Activated CD4-positive, CD25-positive, alpha-beta regulatory T cell (primary cell): Measurements from ENCODE around the gene CSRNP3.

Source experiments
- DNase-seq, 4 experiments: peaks; one replicate each; lab custom pipeline; 2025; lab: John Stamatoyannopoulos, UW

Gene CSRNP3

DNA sequence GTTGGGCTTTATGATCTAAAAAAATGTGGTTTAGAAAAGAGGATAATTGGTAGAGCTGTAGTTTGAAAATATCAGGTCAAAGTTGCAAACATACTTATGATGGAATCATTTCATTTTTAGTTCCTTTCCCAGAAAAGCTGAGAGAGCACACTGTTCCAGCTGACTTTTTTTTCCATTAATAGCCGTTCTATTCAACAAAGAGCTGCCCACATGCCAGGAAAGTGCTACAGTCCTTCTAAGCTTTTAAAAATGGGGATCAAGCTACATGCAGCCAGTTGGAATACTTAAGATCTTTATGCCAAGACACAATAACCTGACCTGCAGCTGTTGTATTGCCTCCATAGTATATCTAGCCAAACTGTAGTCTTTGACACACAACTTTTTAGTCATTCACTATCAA is 213.0 kb downstream of the CSRNP3 start:
- DNase-seq: no peak

DNA sequence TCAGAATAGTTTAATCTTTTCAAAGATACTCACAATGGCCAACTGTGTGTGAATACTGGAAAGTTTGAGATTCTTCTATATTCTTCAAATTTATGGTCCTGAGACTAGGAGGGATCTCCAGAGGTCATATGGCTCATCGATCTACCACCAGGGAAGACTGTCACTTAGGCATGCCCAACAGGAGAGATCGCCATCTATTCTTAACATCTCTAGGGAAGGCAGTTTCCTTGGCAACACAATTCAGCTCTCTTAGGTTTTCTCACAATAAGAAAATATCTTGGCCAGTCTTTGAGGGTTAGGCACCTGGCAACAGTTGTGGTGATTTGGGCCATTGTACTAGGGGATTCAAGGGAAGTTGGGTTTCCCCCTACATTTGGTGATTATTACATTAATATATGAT is 217.3 kb downstream of the CSRNP3 start:
- no peak for DNase-seq

DNA sequence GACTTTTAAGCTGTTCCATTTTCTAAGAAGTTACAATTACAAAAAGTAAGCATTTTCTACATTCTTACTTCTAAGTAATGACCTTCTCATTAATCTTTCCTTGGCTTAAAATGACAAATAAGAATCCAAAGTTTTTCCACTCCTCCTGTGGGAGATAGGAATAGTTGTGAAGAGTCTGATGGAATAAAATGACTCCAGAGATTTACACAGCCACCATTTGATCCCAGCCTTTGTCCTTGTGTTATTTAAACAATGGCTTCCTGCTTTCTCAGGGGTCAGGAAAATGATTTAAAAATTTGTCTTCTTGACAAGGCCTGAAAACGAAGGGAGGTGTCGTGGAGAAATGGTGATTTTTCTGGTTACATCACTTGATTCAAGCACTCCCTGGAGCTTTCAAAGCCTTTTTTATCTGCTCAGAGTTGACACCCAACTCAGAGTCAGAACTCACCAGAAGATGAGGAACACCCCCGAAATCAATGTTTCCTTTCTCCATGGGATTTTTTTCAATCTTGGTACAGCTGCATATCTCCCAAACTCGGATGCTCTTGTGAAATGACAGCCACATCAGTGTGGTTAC is 218.0 kb downstream of the CSRNP3 start:
- no peak for DNase-seq

DNA sequence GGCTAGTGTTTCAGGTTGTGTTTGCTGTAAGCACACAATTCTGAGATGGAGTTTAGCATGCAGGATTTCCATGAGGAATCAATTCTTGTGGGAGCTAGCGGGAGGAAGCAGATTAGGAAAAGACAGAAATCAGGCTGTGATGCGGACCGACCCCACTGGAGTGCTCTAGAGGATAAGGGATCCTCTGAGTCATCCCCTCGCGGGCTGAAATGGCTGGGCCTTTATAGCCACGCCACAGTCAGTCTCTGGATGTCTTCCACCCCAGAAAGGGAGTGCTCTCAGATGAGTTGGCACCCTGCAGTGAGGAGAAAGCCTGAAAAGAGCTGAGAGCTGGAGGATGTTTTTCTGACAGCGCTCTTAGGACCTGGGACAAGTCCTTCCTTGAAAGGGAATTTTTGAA is 222.1 kb downstream of the CSRNP3 start:
- no peak for DNase-seq

DNA sequence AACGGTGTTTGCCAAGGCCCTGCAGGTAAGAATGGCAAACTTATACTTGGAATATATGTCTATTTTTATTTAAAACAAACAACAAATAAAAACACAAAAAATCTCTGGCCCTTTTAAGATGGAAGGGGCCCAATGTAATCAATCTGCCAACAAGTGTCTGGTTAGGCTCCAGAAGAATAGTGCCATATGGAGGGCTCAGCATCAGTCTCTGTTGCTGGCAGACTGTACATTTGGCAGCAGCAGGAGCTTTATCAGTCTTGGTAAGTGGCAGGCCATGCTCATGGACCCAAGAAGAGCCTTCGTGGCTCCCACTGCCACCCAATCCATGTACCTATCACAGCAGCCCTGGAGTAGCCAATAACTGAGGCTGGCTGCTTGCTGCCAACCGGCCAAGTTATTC is 223.4 kb downstream of the CSRNP3 start:
- DNase-seq: no peak

DNA sequence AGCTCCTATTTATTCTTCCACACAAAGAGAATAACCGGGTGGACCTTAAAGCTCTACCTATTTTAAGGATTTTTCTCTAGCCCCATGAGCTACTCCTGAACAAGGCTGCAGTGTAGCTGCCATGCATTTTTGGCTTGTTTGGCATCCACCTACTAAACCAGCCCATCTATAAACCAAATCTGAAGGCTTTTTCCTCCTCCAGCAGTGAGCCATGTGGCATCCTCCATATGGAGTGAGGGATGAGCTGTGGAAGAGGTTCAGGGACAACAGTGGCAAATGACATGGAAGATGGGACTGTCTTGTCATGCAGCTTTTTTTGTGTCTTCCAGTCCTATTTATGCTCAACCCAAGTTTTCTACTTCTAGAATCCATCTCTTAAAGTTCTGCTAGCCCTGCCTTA is 224.3 kb downstream of the CSRNP3 start:
- no peak for DNase-seq

DNA sequence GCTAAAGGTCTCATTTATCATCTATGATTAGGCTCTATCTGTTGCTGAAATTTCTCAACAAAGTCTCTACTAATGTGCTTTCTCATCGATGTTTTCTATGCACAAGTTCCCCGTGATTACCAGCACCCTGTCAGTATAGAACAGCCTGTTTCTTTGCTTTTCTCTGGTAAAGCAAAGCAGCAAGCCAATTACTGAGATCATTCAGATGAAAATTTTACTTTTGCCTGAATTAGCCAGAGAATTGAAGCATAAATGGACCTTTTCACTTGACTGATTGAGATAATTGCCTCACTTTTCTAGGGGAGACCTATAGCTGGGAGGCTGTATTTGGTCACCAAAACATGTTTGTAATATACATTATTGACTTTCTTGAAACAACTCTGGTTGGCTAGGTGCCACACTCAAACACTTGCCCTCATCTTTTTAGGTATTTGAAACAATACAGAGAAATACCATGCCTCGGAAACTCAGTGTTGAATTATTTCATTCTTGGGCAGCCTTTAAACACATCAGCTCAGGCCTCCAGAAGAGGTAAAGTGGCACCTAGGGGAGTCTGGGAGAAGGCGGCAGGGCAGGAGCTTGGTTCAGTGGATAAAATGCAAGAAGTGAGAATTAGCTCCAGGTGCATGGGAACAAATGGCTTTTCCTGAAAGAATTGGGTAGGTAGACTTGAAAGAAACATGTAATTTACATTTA is 228.4 kb downstream of the CSRNP3 start:
- no peak for DNase-seq

DNA sequence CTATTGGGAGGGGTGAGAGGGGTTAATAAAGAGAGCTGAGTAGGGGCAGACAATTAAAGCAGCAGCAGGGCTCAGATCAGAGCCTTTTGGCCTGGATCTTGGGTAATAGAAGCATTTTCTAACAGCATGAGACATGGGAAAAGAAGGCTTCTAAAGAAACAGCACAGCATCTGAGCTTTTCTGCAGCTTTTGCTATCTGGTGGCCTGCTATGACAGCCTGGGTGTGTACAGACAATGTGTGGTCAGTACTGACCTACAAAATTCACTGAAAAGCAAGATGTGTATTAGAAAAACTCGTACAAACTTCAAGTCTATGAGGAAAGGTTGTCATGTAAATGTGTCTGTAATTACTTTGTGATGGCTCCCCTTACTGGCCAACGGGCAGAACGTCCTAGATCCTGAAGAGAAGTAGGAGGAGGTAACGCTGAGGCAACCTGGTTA is 229.0 kb downstream of the CSRNP3 start:
- DNase-seq: no peak

DNA sequence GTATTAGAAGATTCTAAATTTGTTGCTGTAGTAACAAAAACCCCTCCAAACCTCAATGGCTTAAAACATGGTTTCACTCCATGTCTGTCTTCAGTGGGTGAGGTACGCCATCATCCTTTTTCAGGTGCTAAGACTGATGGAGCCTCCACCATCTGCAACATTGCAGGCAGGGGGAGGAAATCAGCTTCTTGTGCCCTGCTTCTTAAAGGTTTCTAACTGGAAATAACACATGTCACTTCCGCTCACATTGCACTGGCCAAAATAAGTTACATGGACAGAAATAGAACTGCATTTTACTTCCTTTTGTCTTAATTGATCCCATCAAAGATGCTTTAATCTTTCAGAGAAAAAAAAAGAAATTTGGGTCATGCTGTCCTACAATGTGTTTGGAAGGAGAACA is 230.4 kb downstream of the CSRNP3 start:
- no peak for DNase-seq

DNA sequence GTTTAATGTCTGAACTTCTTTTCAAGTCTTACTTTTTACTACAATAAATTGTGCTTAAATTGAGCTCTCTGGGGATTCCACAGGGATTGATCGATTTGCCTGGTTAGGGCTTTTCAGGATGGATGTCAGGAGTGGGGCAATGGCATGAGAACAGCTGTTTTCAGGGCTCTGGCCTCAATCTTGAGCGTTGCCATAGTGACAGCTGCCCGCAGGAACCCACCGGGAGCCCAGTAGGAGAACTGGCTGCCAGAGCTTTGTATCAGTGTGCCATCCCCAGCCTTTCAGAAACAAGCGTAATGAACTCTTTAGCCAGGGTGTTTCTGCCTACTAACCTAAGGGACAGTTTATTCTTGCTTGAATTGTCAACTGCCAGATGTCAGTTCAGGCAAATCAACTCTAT is 231.0 kb downstream of the CSRNP3 start:
- DNase-seq: no peak

DNA sequence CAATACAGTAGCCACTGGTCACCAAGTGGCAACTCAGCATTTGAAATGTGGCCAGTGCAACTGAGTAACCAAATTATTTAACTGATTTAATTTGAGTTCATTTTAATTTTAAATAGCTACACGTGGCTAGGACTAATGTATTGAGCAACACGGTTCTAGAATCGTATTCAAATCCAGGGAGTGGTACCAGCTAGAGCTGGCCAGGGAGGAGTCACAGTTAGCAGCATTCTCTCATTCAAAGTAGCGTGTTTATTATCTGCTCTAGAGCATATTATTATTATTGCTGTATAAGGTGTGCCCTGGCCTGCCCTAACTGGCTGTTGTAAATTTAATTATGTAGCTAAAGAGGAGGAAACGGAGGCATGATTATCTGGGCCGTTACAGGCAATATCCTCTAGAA is 231.6 kb downstream of the CSRNP3 start:
- no peak for DNase-seq

DNA sequence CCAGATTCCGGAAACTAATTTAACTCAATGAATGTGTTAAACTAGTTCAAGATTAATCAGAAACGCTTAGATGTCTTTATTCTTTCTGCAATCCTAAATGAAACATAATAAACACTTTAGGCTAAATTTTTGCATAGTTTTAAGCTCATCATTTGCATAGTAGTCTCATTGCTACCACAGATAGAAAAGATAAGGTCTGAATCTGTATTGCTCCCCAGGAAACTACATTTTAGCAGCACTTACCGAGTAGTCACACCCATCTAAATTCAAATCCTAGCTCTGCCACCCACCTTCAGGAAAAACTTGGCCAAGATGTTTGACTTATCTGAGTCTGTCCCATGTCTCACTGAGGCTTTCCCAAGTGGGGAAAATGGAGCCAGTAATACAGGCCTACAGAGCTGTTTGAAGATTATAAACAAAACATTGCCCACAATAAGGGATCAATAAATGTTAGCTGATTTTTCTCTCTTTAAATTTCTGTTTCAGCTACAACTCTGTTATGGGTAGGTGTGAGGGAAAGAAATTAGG is 237.5 kb downstream of the CSRNP3 start:
- no peak for DNase-seq

DNA sequence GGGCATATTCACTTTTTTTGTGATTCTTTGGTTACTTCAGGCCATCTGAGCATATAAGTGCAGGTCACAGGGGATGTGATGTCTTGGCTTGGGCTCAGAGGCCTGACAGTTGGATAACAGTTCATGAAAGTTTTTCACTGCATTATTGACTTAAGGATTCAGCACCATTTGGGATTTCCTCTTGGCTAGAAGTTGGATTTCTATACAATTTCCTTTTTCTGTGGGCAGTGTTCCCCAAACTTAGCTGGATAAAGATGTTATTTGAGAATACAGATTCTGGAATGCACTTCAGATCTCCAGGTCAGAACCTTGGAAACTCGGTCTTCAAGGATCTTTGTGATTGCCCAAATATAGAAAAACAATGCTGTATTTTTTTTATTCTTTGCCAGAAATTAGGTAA is 246.6 kb downstream of the CSRNP3 start:
- DNase-seq: no peak

DNA sequence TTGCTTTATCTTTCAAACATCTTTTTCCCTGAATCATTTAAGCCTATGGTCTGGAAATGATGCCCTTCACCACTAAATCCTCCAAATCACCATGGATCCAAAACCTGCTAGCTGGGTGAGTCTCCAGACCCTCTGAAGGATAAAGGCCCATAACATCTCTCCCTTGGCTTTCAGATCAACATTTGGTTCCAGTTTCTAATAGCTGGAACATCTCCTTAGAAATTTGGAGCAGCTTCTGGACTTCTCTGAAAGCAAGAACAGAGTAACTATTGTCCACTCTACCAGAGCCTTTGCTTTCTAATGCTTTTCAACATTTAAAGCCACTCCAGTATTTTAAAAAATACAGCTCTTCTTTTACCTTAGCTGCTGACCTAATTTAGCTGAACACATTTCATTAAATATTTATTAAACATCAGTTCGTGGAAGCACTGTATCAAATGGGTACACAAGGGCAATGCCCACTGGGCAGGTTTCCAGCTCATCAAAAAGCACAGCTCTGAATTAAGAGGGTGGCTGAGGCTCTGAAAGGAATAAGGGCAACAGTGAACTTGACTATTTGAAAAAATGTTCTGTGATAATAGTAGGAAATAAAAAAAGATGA is 249.2 kb downstream of the CSRNP3 start:
- DNase-seq: no peak

DNA sequence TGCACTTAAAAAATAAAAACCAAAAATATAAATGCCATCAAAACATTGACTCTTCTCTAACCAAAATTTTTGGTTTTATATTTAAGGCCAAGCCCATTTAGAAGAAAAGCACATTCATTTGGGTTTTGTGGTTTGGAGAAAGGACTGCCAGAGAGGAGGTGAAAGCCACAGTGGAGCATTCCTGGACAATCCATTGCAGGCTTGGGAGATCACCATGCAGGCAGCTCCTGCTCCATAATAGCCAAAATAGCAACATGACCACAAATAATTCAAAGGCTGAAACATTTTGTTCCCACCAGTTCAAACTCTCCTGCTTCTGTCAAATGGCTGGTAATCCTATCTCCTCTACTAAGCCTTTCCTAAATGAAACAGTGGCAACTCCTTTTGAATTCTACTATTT is 251.0 kb downstream of the CSRNP3 start:
- DNase-seq: no peak

DNA sequence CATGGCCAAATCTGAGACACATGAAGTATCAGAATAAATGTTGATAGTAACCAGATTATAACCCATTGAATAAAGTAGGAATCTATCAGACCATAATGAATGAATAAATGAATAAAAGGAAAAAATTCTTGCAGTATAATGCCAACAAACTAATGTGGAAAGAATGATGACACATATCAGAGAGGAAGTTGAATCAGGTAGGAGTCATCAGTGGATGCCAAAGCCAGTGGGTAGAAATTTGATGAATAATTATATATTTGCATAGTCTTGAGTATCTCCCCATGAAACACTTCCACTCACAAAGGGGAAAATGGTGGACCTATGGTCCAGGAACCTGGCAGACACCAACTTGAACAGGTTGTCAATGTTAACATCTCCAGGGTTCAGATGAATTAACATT is 255.9 kb downstream of the CSRNP3 start:
- no peak for DNase-seq
